ENCODE results near the gene WDR62. TPM values are rescaled to one million over a fixed set of nuclear protein-coding genes. Genes with fewer than 3 reads are reported as not detected.
A peak's percentile ranks its signal among the peaks of the same experiment; 100 is the strongest.

WDR62 gene
- total RNA-seq, 1 experiment from 2014 or later = 30.0 TPM

GRCh38 chr19:36142046-36142445 lies 87.3 kb downstream of the WDR62 start:
- Histone ChIP-seq H3K18ac (ENCODE audit: insufficient read length, low read depth, low read length) (no peak overlapping the region), H3K79me1 (ENCODE audit: insufficient read depth, low read depth, low read length, poor library complexity, severe bottlenecking) (no peaks in the 10 kb centered on the region), H3K4ac (ENCODE audit: low read depth, low read length) (no peak overlapping the region), H2BK120ac (ENCODE audit: low read depth, low read length, poor library complexity, severe bottlenecking) (no peak overlapping the region), H4K8ac (replicated peaks; ENCODE audit: insufficient read length, low read depth, low read length) (no peak overlapping the region), H2BK20ac (ENCODE audit: low read depth, low read length, poor library complexity, severe bottlenecking) (no peak overlapping the region), H3K23ac (ENCODE audit: insufficient read length, low read depth, low read length) (no peak overlapping the region), H2BK5ac (ENCODE audit: insufficient read length, low read length) (no peak overlapping the region), H3K9me3 (ENCODE audit: control insufficient read depth, low read depth, low read length) (no peaks in the 10 kb centered on the region), H2BK15ac (ENCODE audit: low read depth, low read length) (no peak overlapping the region), H3K27ac (ENCODE audit: insufficient read length, low read depth, low read length) (no peak overlapping the region), H3K9ac (ENCODE audit: extremely low read depth, insufficient read length, low read length) (no peak overlapping the region), H4K20me1 (ENCODE audit: control insufficient read depth, insufficient read depth, insufficient read length) (no peaks in the 10 kb centered on the region), H2AFZ (ENCODE audit: low read length) (no peak overlapping the region), H4K5ac (ENCODE audit: insufficient read length, low read depth, low read length) (no peak overlapping the region), H3K4me1 (ENCODE audit: insufficient read depth, low read length) (no peaks in the 10 kb centered on the region), H3K4me2 (ENCODE audit: insufficient read depth, insufficient read length, low read length) (no peak overlapping the region), H2AK5ac (ENCODE audit: insufficient read length, low read length) (no peak overlapping the region), H2BK12ac (ENCODE audit: insufficient read length, low read depth, low read length) (no peak overlapping the region), H3K56ac (ENCODE audit: insufficient read length, low read depth, low read length) (no peak overlapping the region), H3T11ph (ENCODE audit: low read length) (no peak overlapping the region), H4K91ac (ENCODE audit: insufficient read length, low read depth, low read length) (no peak overlapping the region), H3K27me3 (ENCODE audit: insufficient read depth, low read length) (no peaks in the 10 kb centered on the region), H3K14ac (ENCODE audit: insufficient read depth, low read length) (no peak overlapping the region), H3K23me2 (ENCODE audit: insufficient read length, low read depth, low read length, poor library complexity, severe bottlenecking) (peaks cover 4% of the 10 kb centered on the region), H3K79me2 (ENCODE audit: insufficient read depth, low read length) (no peaks in the 10 kb centered on the region)
- no peak for TF ChIP-seq CTCF (conservative IDR thresholded peaks at IDR 0.05)
- Mint-ChIP-seq H3K27ac (peak overlapping the region in 2 of 3 experiments; percentile 89 to 97; a peak in 2 of 7 replicates), H3K4me1 (peaks cover 9 to 14% of the 10 kb centered on the region in 2 experiments), H3K9me3 (no peaks in the 10 kb centered on the region; a peak in 1 of 5 replicates), H3K4me3 (peak overlapping the region; percentile 96 to 99), H3K36me3 (ENCODE audit: insufficient read depth in 1 of 3, low read depth in 3 of 3) (peaks cover 35 to 51% (median 49%) of the 10 kb centered on the region in 3 experiments; a peak in 6 of 7 replicates), H3K27me3 (ENCODE audit: low read depth) (no peaks in the 10 kb centered on the region; the same call in 1 of the 2 replicates)
- DNase-seq = no peak
- no CpG with 5 or more reads among the region's 14 CpGs for WGBS (ENCODE audit: extremely low coverage, insufficient read length, low lambda C conversion rate)

Measured in H9 (cell line).